ENCODE measurements around the gene TBCA.

The TBCA gene

DNA sequence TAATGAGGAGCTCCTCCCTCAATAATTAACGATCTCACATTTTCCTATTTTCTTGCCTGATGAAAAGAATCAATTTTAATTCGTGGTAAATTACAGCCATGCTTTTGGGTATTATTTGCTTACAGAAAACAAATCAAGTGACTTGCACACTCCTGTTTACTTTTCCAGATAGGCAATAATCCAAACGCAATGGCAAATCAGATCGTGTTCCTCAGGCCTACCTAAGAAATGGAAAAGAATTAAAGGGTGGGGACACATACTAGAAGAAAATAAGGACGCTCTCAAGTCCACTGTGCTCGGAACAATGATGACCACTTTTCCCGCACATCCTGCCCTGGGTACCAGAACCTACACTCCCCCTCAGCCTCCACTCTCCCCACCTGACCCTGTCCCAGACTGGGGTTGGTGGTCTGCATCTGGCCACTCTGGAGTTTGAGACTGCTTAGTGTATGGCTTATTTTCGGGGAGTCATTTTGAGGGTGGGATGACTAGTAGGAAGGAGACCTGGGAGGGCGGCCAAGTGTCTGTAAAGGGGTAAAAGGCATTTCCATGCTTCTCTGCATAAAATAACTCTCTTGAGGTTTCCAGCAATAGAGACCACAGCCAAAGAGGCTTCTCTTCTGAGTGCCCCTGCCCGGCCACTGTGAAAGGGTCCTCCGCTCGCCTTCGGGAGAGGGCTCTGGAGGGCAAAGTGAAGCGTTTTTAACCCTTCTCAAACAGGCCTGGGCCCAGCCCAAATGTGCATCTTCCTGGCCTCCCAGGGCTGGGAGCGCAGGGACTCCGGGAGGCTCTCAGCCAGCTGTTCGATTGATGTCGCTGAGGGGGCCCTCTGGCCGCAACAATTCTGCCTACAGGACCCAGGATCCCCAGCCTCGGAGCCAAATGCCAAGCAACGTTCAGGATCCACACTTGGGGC is 133.1 kb downstream of the TBCA start:
- no peak for DNase-seq (ENCODE audit: low read depth in 2 of 2)

DNA sequence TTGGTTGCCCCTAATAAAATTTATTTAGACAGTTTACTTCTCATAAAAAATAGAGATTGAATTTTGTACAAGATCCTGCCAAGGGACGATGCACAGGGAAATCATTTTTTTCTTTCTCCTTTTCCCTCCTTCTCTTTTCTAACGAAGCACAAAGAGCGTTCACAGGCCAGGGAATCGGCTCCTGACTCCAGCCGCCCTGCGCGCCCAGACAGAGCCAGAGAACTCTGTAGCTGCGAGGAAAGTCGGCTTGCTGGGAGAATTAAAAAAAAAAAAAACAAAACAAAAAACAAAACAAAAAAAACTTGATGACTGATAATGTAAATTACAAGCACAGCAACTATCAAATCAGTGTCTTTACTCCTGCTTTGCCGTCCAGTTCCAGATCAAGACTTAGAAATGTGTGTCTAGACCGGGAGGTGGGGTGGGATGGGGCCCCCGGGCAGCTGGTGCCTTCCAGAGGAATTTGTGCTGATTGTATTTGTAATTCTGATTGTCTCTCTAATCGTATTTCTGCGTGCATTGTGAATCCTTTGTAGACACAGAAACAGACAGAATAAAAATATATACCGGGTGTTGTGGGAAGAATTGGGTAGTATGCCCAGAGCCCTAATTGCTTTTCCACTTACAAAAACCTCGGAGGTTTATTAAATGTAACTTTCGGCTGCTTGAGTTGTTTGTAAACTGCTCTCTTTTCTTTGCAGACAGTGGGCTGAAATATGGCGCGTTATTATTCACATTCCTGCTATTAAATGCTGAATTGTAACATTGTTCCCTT is 134.0 kb downstream of the TBCA start:
- no peak for DNase-seq (ENCODE audit: low read depth in 2 of 2)

GRCh38 chr5:77641397-77641943 is 134.7 kb downstream of the TBCA start:
- no peak for DNase-seq (ENCODE audit: low read depth in 2 of 2)
